A673 (cell line): ENCODE data around the gene SGMS1. TPM values are rescaled to one million over a fixed set of nuclear protein-coding genes. Genes with fewer than 3 reads are reported as not detected.
"Not testable (repeated sequence)": the region's sequence is repeated elsewhere in the genome, so short reads cannot be mapped to it uniquely, and the experiment has no call there.

Experiments used
- BruUV-seq: library from RNA; stranded (reverse); fragments of 400-500 nt; replicated peaks from 2 replicates; lab custom pipeline; 2021; lab: Mats Ljungman, UMichigan
- CTCF ChIA-PET: fragments of 300-600 bp; sonication (Branson Sonifier 250); formaldehyde crosslinking; loops from one replicate; lab custom pipeline; 2022; ENCODE audit warnings: antibody characterized with exemption; lab: Charles Lee
- POLR2A ChIA-PET: fragments of 300-600 bp; sonication (Branson Sonifier 250); formaldehyde crosslinking; loops from one replicate; lab custom pipeline; 2022; ENCODE audit warnings: antibody characterized with exemption; ENCODE audit not compliant: low non-redundant PET; lab: Charles Lee
- DNase-seq: peaks from one replicate; pipeline ENCODE4 v3.0.0-alpha.2; 2015; ENCODE audit warnings: low spot score
- H3K27ac ChIP-seq: fragments of 200-600 bp; sonication (generic); 2 replicates; pipeline ENCODE4 v1.5.1; 2016; ENCODE audit warnings: mixed run types, low read depth, mild to moderate bottlenecking, mixed read lengths, antibody characterized with exemption, low read length; ENCODE audit not compliant: poor library complexity, severe bottlenecking
- H3K27me3 ChIP-seq: fragments of 200-600 bp; sonication (generic); replicated peaks from 2 replicates; pipeline ENCODE4 v1.6.1; 2017; ENCODE audit warnings: mixed run types, low read depth, mild to moderate bottlenecking, mixed read lengths, antibody characterized with exemption, low read length; ENCODE audit not compliant: insufficient read depth, poor library complexity
- H3K36me3 ChIP-seq: fragments of 200-600 bp; sonication (generic); 2 replicates; pipeline ENCODE4 v1.6.1; 2016; ENCODE audit warnings: mixed run types, mild to moderate bottlenecking, mixed read lengths, antibody characterized with exemption, low read length; ENCODE audit not compliant: insufficient read depth, poor library complexity, severe bottlenecking
- H3K4me1 ChIP-seq: fragments of 200-600 bp; sonication (generic); 2 replicates; pipeline ENCODE4 v1.6.1; 2017; ENCODE audit warnings: mixed run types, mild to moderate bottlenecking, mixed read lengths, antibody characterized with exemption, low read length; ENCODE audit not compliant: insufficient read depth, poor library complexity, severe bottlenecking
- H3K4me3 ChIP-seq: fragments of 200-600 bp; sonication (generic); 2 replicates; pipeline ENCODE4 v1.5.1; 2016; ENCODE audit warnings: low read depth, mixed run types, mild to moderate bottlenecking, mixed read lengths, low read length; ENCODE audit not compliant: poor library complexity, severe bottlenecking
- H3K9me3 ChIP-seq: fragments of 200-600 bp; sonication (generic); 2 replicates; pipeline ENCODE4 v1.6.1; 2016; ENCODE audit warnings: mixed run types, low read depth, mild to moderate bottlenecking, mixed read lengths, antibody characterized with exemption, low read length; ENCODE audit not compliant: poor library complexity, severe bottlenecking
- CTCF ChIP-seq: fragments of 300-800, 200-600 bp; sonication (generic); conservative IDR thresholded peaks from 2 replicates; pipeline ENCODE4 v1.5.1; 2017; ENCODE audit warnings: low read depth, mild to moderate bottlenecking, antibody characterized with exemption, low read length, moderate library complexity, mixed read lengths
- EZH2 ChIP-seq: fragments of 200-600 bp; sonication (generic); IDR thresholded peaks from 2 replicates; pipeline ENCODE4 v1.6.1; 2017; ENCODE audit warnings: borderline replicate concordance, low read depth, mild to moderate bottlenecking, mixed read lengths, antibody characterized with exemption, low read length; ENCODE audit not compliant: poor library complexity, severe bottlenecking
- intact Hi-C: fragments of 100-400 bp; cut with micrococcal nuclease; formaldehyde crosslinking; loops from one replicate; pipeline ENCODE4 v1.10.0; 2022; ENCODE audit not compliant: unreplicated experiment
- total RNA-seq: library from RNA; stranded (reverse); gene quantifications from 2 replicates; pipeline ENCODE4 v1.2.3, GENCODE V29; 2021

SGMS1 gene
- total RNA-seq, 1 experiment from 2014 or later, result 13.0 TPM

- no peaks in the 10 kb centered on the region for H3K4me1 ChIP-seq
- no peak overlapping the region for H3K27ac ChIP-seq
- ChIA-PET POLR2A (no interaction called here), CTCF (no interaction called here)
- H3K9me3 ChIP-seq, result no peaks in the 10 kb centered on the region
- no TSS peak for BruUV-seq
- H3K27me3 ChIP-seq, result no peaks in the 10 kb centered on the region
- TF ChIP-seq EZH2 (no peak), CTCF (no peak)
- no peak for DNase-seq
- no peak overlapping the region for H3K4me3 ChIP-seq
- no peaks in the 10 kb centered on the region for H3K36me3 ChIP-seq
- intact Hi-C loops, result no loop called here
These were observed 171.2 kb downstream of the SGMS1 start for GRCh38 chr10:50452603-50453002.

GRCh38 chr10:50447691-50448090 lies 176.1 kb downstream of the SGMS1 start:
- Histone ChIP-seq H3K36me3 (no peaks in the 10 kb centered on the region), H3K4me3 (no peak overlapping the region), H3K27me3 (no peaks in the 10 kb centered on the region), H3K4me1 (no peaks in the 10 kb centered on the region), H3K27ac (no peak overlapping the region), H3K9me3 (no peaks in the 10 kb centered on the region)
- POLR2A ChIA-PET, result no interaction called here
- CTCF ChIA-PET, result no interaction called here
- no TSS peak for BruUV-seq
- TF ChIP-seq EZH2, result no peak
- no peak for TF ChIP-seq CTCF
- DNase-seq, result no peak
- intact Hi-C loops, result no loop called here

- H3K4me1 ChIP-seq, intact Hi-C loops, H3K36me3 ChIP-seq, DNase-seq, H3K4me3 ChIP-seq, POLR2A ChIA-PET, H3K9me3 ChIP-seq, H3K27ac ChIP-seq, CTCF ChIA-PET, H3K27me3 ChIP-seq, BruUV-seq: not testable (repeated sequence)
These were observed 178.0 kb downstream of the SGMS1 start for GRCh38 chr10:50445777-50446176.

DNA sequence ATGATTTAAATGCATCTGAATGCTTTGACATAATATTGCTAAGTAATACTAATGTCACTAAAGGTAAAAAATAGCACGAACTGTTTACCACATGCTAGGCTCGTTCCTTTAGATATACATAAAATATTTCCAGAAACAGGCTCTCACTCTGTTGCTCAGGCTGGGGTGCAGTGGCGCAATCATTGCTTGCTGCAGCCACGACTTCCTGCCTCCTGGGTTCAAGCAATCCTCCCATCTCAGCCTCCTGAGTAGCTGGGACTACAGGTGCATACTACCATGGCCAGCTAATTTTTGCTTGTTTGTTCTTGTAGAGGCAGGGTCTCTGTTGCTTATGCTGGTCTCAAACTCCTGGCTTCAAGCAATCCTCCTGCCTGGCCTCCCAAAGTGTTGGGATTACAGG lies 183.3 kb downstream of the SGMS1 start:
- POLR2A ChIA-PET, result no interaction called here
- intact Hi-C loops, result no loop called here
- Histone ChIP-seq H3K36me3 (no peaks in the 10 kb centered on the region), H3K4me3 (no peak overlapping the region), H3K27ac (no peak overlapping the region), H3K27me3 (no peaks in the 10 kb centered on the region), H3K4me1 (no peaks in the 10 kb centered on the region), H3K9me3 (no peaks in the 10 kb centered on the region)
- DNase-seq, result no peak
- CTCF ChIA-PET, result interaction anchor here (0.7 kb wide), 1 partner anchor 119 kb away, joined by 3 read pairs; no protein-coding TSS in a partner anchor
- BruUV-seq, result no TSS peak
- TF ChIP-seq CTCF (no peak), EZH2 (no peak)
